Esophagus (tissue), 2 donors: ENCODE data around the gene MRPS23. TPM values are rescaled to one million over a fixed set of nuclear protein-coding genes. Genes with fewer than 3 reads are reported as not detected.
A peak's percentile ranks its signal among the peaks of the same experiment; 100 is the strongest.

Experiments
- H3K27ac ChIP-seq, 2 donors: one replicate each; pipeline ENCODE4 v1.5.1; 2013; ENCODE audit warnings: low read depth in 2 of 2, mild to moderate bottlenecking in 2 of 2, inconsistent platforms in 1 of 2, low read length in 1 of 2, moderate library complexity in 1 of 2
- H3K27me3 ChIP-seq, 2 donors: one replicate each; pipeline ENCODE4 v1.6.1; 2013; ENCODE audit warnings: low read length in 2 of 2, control low read depth in 1 of 2, mild to moderate bottlenecking in 1 of 2; ENCODE audit not compliant: insufficient read depth in 2 of 2, control insufficient read depth in 1 of 2
- H3K36me3 ChIP-seq, 2 donors: one replicate each; pipeline ENCODE4 v1.6.1; 2013; ENCODE audit warnings: low read length in 1 of 2; ENCODE audit not compliant: control insufficient read depth in 2 of 2, insufficient read depth in 2 of 2
- H3K4me1 ChIP-seq, 2 donors: one replicate each; pipeline ENCODE4 v1.6.1; 2013; ENCODE audit warnings: low read length in 1 of 2; ENCODE audit not compliant: control insufficient read depth in 2 of 2, insufficient read depth in 2 of 2
- H3K4me3 ChIP-seq, 2 donors: one replicate each; pipeline ENCODE4 v1.5.1; 2013; ENCODE audit warnings: low read length in 2 of 2, mild to moderate bottlenecking in 2 of 2, low read depth in 1 of 2, moderate library complexity in 1 of 2
- H3K9me3 ChIP-seq, 2 donors: one replicate each; pipeline ENCODE4 v1.6.1; 2013; ENCODE audit warnings: mild to moderate bottlenecking in 2 of 2, low read depth in 1 of 2, low read length in 1 of 2, moderate library complexity in 1 of 2; ENCODE audit not compliant: control insufficient read depth in 2 of 2, insufficient read depth in 1 of 2
- WGBS, 2 donors: extraction: QIAGEN DNeasy Blood & Tissue Kit; methylation state at CpG; one replicate each; pipeline ENCODE4 v1.1.7; 2013; 5-methylcytosine and 5-hydroxymethylcytosine counted together
- polyA plus RNA-seq, 2 donors: library from polyadenylated mRNA; stranded (reverse); fragments of 200-250 nt; gene quantifications; one replicate each; pipeline ENCODE4 v1.2.3, GENCODE V29; 2013
- donor health status: healthy with polysubstance abuse.
- donor health status: Bipolar disorder and iron deficiency.

MRPS23 gene
- polyA plus RNA-seq, 2 donors: 6.5 to 29.2 TPM

DNA sequence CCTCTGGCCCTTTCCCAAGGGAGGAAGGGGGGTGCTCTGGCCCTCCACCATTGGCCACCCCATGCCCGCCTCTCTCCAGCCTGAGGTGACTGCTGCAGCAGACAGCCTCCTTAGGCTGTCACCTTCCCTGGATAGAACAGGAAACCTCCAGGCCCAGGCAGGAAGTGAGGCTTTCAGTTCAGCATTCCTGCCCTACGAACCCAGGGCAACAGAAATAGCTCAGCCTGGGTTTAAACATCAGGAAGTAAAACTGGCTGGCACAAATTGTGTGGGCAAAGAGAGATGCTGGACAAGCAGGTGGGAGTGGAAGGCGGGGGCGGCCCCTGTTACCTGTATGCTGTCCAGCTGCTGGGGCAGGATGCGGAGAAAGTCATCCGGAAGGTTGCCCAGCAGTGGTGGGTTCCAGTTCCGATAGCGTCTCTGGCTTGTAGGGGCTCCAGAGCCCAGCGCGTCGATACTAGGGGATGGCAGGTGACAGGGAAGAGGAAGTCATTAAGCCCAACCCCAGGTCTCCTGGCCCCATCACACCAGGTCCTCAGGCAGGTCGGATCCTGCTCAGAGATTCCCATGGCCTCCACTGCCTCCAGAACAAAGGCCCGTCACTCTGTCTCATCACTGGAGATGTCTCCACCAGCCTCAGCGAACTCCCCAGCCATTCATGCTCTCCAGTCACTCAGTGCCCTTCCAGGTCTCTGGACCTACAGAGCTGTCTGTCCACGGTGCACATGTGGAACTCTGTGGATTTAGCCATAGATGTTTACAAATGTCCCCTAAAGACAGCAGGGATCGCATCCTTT is 23.6 kb upstream of the MRPS23 start:
- H3K4me1 ChIP-seq: peaks cover 18 to 22% of the 10 kb centered on the region in 2 donors
- no peaks in the 10 kb centered on the region for H3K9me3 ChIP-seq
- H3K4me3 ChIP-seq: no peak overlapping the region
- no peaks in the 10 kb centered on the region for H3K27me3 ChIP-seq
- peak overlapping the region; percentile 76 to 85 for H3K27ac ChIP-seq
- WGBS, 2 donors: 84 to 86% methylated on average over 16 of the region's 16 CpGs
- peaks cover 4 to 22% of the 10 kb centered on the region in 2 donors for H3K36me3 ChIP-seq

GRCh38 chr17:57872536-57872935 is 22.7 kb upstream of the MRPS23 start:
- H3K36me3 ChIP-seq: peaks cover 4 to 22% of the 10 kb centered on the region in 2 donors
- peaks cover 26 to 27% of the 10 kb centered on the region in 2 donors for H3K4me1 ChIP-seq
- no peak overlapping the region for H3K27ac ChIP-seq
- WGBS, 2 donors: 77 to 80% methylated on average over 14 of the region's 14 CpGs
- no peaks in the 10 kb centered on the region for H3K9me3 ChIP-seq
- no peaks in the 10 kb centered on the region for H3K27me3 ChIP-seq
- no peak overlapping the region for H3K4me3 ChIP-seq

DNA sequence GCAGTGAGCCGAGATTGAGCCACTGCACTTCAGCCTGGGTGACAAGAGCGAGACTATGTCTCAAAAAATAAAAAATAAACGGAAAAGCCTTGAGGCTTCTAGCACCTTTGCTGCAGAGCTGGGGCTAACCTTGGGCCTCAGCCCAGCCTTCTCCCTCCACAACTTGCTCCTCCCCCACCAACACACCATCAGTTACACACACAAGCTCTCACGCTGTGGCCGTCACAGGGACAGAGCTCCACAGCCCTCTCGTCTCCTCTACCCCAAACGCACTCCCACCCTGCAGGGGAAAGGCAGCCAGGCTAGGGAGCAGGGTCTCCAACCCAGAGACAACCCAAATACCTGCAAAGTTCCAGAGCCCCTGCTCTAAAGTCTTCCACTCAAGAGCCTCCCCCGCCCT is 22.0 kb upstream of the MRPS23 start:
- no peak overlapping the region for H3K4me3 ChIP-seq
- WGBS, 2 donors: 85 to 92% methylated on average over 8 of the region's 8 CpGs
- H3K27ac ChIP-seq: no peak overlapping the region
- no peaks in the 10 kb centered on the region for H3K27me3 ChIP-seq
- H3K9me3 ChIP-seq: no peaks in the 10 kb centered on the region
- H3K36me3 ChIP-seq: peaks cover 4 to 22% of the 10 kb centered on the region in 2 donors
- H3K4me1 ChIP-seq: peaks cover 26 to 32% of the 10 kb centered on the region in 2 donors

DNA sequence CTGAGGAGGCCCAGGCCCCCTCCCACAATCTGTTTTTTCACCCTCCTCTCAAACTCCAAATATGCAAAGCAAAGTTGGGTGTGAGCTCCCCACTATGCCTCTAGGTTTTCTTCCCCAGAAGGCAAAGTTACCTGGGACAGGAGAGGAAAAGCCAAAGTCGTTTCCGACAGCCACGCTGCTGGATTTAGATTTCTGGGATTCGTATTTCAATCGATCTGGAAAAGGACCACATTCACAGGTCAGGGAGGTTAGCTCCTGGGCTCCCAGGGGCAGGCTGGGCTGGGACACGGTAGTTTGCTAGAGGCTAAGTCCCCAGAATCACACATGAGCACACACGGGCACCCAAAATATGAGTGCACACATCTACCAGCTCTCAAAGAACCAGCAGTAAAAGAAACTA is 21.3 kb upstream of the MRPS23 start:
- Histone ChIP-seq H3K27ac (peak overlapping the region in 1 of 2 donors; percentile 27), H3K4me3 (no peak overlapping the region), H3K36me3 (peaks cover 4 to 21% of the 10 kb centered on the region in 2 donors), H3K4me1 (peaks cover 25 to 32% of the 10 kb centered on the region in 2 donors), H3K9me3 (no peaks in the 10 kb centered on the region), H3K27me3 (no peaks in the 10 kb centered on the region)
- WGBS, 2 donors: 88 to 89% methylated on average over 7 of the region's 7 CpGs

- peak overlapping the region in 1 of 2 donors; percentile 72 for H3K27ac ChIP-seq
- no peaks in the 10 kb centered on the region for H3K9me3 ChIP-seq
- H3K4me1 ChIP-seq: peaks cover 21 to 32% of the 10 kb centered on the region in 2 donors
- peaks cover 4 to 23% of the 10 kb centered on the region in 2 donors for H3K36me3 ChIP-seq
- H3K27me3 ChIP-seq: no peaks in the 10 kb centered on the region
- H3K4me3 ChIP-seq: no peak overlapping the region
These were observed 20.4 kb upstream of the MRPS23 start for GRCh38 chr17:57870283-57870635.

- peak overlapping the region in 1 of 2 donors; percentile 88 for H3K27ac ChIP-seq
- H3K9me3 ChIP-seq: no peaks in the 10 kb centered on the region
- peaks cover 19 to 32% of the 10 kb centered on the region in 2 donors for H3K4me1 ChIP-seq
- peaks cover 4 to 24% of the 10 kb centered on the region in 2 donors for H3K36me3 ChIP-seq
- no peaks in the 10 kb centered on the region for H3K27me3 ChIP-seq
- WGBS, 2 donors: 81 to 85% methylated on average over 9 of the region's 9 CpGs
- H3K4me3 ChIP-seq: no peak overlapping the region
These were observed 19.9 kb upstream of the MRPS23 start for GRCh38 chr17:57869617-57870282.

GRCh38 chr17:57868910-57869616 is 19.2 kb upstream of the MRPS23 start:
- H3K36me3 ChIP-seq: peaks cover 4 to 24% of the 10 kb centered on the region in 2 donors
- peak overlapping the region; percentile 88 to 93 for H3K27ac ChIP-seq
- H3K4me1 ChIP-seq: peaks cover 19 to 31% of the 10 kb centered on the region in 2 donors

GRCh38 chr17:57868007-57868909 is 18.4 kb upstream of the MRPS23 start:
- Histone ChIP-seq H3K36me3 (peaks cover 4 to 20% of the 10 kb centered on the region in 2 donors), H3K4me1 (peaks cover 16 to 28% of the 10 kb centered on the region in 2 donors)

More at GRCh38 chr17:57868910-57869616, 19.2 kb upstream of the MRPS23 start:
- H3K4me3 ChIP-seq: no peak overlapping the region
- WGBS, 2 donors: 71 to 73% methylated on average over 13 of the region's 13 CpGs
- H3K27me3 ChIP-seq: no peaks in the 10 kb centered on the region
- H3K9me3 ChIP-seq: no peaks in the 10 kb centered on the region

DNA sequence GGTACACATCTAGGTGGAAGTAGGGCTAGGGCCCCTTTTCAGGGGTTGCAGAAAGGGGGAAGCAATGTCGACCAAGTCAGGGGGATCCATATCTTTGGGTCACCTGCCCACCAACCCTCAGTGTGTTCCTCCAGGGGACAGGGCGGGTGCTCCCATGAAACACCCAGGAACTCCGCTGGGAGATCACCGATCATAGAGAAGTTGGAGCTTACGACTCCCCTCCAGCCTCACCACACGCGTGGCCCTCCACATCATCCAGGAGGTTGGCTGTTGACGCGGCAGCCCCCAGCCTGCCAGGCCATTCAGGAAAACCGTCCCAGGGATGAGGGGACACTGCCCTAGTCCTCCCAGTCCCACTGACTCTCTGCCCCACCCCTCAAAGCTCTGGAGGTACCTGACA is 17.3 kb upstream of the MRPS23 start:
- H3K27me3 ChIP-seq: no peaks in the 10 kb centered on the region
- H3K27ac ChIP-seq: peak overlapping the region in 1 of 2 donors; percentile 88
- H3K4me1 ChIP-seq: peaks cover 16 to 32% of the 10 kb centered on the region in 2 donors
- WGBS, 2 donors: 95% methylated on average over 10 of the region's 10 CpGs
- no peak overlapping the region for H3K4me3 ChIP-seq
- H3K9me3 ChIP-seq: no peaks in the 10 kb centered on the region
- H3K36me3 ChIP-seq: peaks cover 4 to 15% of the 10 kb centered on the region in 2 donors

More at GRCh38 chr17:57868007-57868909, 18.4 kb upstream of the MRPS23 start:
- H3K27ac ChIP-seq: peak overlapping the region; percentile 88 to 93
- H3K9me3 ChIP-seq: no peaks in the 10 kb centered on the region
- WGBS, 2 donors: 13 to 23% methylated on average over 23 of the region's 23 CpGs
- no peaks in the 10 kb centered on the region for H3K27me3 ChIP-seq
- H3K4me3 ChIP-seq: no peak overlapping the region
